WTC11 (cell line): ENCODE data around the gene PI4KB.
A peak's percentile ranks its signal among the peaks of the same experiment; 100 is the strongest.

Experiments
- CTCF ChIP-seq: fragments of 200-600 bp; IDR thresholded peaks from 2 replicates; pipeline ENCODE4 v1.8.0; 2022; ENCODE audit warnings: antibody characterized with exemption
- E2F4 ChIP-seq: sonication (generic); formaldehyde crosslinking; IDR thresholded peaks from 2 replicates; pipeline ENCODE4 v1.8.1; 2022; ENCODE audit warnings: low read depth, mild to moderate bottlenecking, moderate library complexity, missing genetic modification reagents, borderline replicate concordance
- GTF2I ChIP-seq: fragments of 250-450 bp; sonication (Bioruptor Pico); conservative IDR thresholded peaks from 2 replicates; pipeline ENCODE4 v1.4.0; 2021; ENCODE audit warnings: mild to moderate bottlenecking
- TP53 ChIP-seq: sonication (generic); formaldehyde crosslinking; IDR thresholded peaks from 2 replicates; pipeline ENCODE4 v1.8.1; 2023; ENCODE audit warnings: mild to moderate bottlenecking, missing genetic modification reagents
- ZNF121 ChIP-seq: sonication (generic); formaldehyde crosslinking; IDR thresholded peaks from 2 replicates; pipeline ENCODE4 v1.8.0; 2023; ENCODE audit warnings: missing genetic modification reagents
- ZNF416 ChIP-seq: fragments of 250-450 bp; sonication (Bioruptor Pico); IDR thresholded peaks from 2 replicates; pipeline ENCODE4 v1.9.0; 2021; ENCODE audit warnings: mild to moderate bottlenecking, inconsistent platforms

GRCh38 chr1:151327903-151328674, 873 bp upstream of the PI4KB start:
- TF ChIP-seq ZNF121 = peak; percentile 62; the same call in 1 of the 2 replicates
- no peak for TF ChIP-seq ZNF416
- no peak for TF ChIP-seq TP53
- no peak for TF ChIP-seq CTCF
- TF ChIP-seq E2F4 (CRISPR knock-in tag) = no peak
- no peak for TF ChIP-seq GTF2I (CRISPR knock-in tag)
